HG03469 (cell line): Measurements from ENCODE around the gene PRRG3.
"Not testable (repeated sequence)": the region's sequence is repeated elsewhere in the genome, so short reads cannot be mapped to it uniquely, and the experiment has no call there.

Source experiments
- ATAC-seq: cut with Tn5 transposase; IDR thresholded peaks from one replicate; pipeline ENCODE4 v1.9.1; 2021; ENCODE audit warnings: mild to moderate bottlenecking, moderate library complexity, moderate number of reproducible peaks; ENCODE audit not compliant: unreplicated experiment

PRRG3 gene

GRCh38 chrX:151694661-151695582, at the start of gene PRRG3:
Gene PRRG3, plus strand, starts transcription at chrX:151695458. Its CDS starts 3,357 bp downstream, at chrX:151698815.
- no peak for ATAC-seq

- ATAC-seq, result no peak
Observed at GRCh38 chrX:151675121-151675746, 20.0 kb upstream of the PRRG3 start.

DNA sequence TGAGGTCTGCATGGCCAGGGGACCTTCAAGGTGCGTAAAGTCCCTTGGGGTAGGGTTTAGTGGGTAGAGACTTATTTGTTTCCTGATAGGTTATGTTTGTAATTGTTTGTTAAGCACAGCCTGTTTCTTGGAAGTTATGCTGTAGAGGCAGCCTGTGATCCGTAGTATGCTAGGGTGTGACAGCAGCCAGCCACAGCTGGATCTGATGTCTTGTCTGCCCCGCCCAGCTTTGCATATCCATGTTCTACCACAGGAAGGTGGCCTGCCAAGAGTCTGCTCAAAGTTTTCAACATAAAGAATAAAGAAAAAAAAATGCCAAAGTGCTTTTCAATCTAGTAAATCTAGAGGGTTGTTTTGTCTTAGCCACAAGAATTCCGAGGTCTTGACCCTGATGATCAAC, 19.1 kb upstream of the PRRG3 start:
- no peak for ATAC-seq

DNA sequence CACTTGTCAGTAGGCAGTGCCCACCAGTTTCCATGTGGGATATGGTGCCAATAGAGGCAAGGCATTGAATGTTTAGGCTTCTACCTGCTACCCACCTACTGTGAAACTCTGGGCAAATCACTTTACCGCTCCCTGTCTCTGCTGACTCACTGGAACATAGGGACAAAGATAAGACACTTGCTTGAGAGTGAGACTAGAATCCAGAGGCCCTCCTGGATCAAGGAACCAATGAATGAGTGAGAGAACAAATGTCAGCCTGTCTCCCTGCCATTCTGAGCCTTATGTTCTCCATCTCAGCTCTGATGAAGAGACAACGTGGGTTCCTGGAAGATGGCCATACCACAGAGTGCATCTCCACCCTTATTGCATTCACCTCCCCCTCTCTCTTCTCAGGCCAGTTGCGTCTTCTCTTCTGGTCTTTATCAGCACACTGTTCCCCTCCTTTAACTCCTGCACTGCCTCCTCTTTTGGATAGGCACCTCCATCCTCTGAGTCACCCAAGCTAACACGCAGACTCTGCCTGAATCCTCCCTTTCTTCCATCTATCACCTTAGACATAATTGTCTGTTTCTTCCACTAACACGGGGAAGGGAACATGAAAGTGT, 15.4 kb upstream of the PRRG3 start:
- ATAC-seq, result no peak

GRCh38 chrX:151680805-151681204, 14.5 kb upstream of the PRRG3 start:
- no peak for ATAC-seq

DNA sequence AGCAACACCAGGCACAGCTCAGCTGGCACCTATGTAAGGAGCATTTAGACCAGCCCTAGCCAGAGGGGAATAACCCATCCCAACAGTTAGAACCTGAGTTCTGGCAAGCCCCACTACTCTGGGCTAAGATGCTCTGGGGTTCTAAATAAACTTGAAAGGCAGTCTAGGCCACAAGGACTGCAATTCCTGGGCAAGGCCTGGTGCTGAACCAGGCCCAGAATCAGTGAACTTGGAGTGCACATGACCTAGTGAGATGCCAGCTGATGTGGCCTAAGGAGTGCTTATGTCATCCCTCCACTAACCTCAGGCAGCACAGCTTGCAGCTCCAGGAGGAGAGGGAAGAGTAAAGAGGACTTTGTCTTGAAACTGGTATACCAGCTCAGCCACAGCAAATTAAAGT, 7.6 kb upstream of the PRRG3 start:
- ATAC-seq, result no peak

- ATAC-seq, result no peak
Observed at GRCh38 chrX:151688695-151689094, 6.6 kb upstream of the PRRG3 start.

DNA sequence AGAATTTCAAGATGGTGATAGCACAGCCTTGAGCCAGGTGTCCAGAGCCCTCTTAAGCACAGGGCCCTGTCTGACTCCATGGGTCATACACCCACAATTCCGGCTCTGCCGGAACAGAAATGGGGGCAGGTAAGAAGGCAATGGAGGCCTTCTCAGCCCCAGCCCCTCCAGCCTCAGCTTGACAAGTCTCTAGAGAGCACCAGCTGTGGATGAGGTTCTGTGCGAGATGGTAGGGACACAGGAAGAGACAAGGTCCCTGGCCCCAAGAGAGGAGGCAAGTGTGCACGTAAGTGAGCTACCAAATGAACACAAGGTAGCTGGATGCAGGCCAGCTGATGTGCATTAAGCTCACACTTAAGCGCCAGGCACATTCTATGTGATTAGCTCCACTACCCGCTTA, 2.4 kb upstream of the PRRG3 start:
- no peak for ATAC-seq

GRCh38 chrX:151694121-151694520, 1.1 kb upstream of the PRRG3 start:
- ATAC-seq, result no peak

GRCh38 chrX:151695583-151696340, 504 bp downstream of the PRRG3 start:
- no peak for ATAC-seq

GRCh38 chrX:151697082-151697481, 1.8 kb downstream of the PRRG3 start:
- ATAC-seq, result not testable (repeated sequence)

DNA sequence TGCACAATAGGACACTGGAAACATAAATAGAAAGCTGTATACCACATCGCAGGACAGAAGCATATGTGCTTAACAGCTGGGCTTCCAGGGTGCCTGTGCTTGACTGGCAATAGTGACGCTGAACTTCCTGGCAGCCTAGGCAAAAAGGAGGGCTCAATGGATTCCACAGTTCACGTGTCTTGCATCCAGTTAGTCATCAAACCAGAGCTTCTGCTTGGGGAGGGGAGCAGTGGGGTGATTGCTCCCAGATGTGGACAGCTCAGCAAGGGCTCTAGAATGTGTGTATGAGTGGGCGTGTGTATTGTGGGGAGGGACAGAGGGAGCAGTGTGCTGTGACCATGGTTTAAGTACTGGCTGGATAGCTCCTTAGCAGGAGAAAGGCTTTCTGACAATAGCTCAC, 2.3 kb downstream of the PRRG3 start:
- ATAC-seq, result no peak

- ATAC-seq, result no peak
Observed at GRCh38 chrX:151698485-151698884, 3.2 kb downstream of the PRRG3 start.

- no peak for ATAC-seq
Observed at GRCh38 chrX:151699746-151700145, 4.5 kb downstream of the PRRG3 start.

- no peak for ATAC-seq
Observed at GRCh38 chrX:151700581-151700980, 5.3 kb downstream of the PRRG3 start.

- ATAC-seq, result no peak
Observed at GRCh38 chrX:151701071-151701470, 5.8 kb downstream of the PRRG3 start.

- no peak for ATAC-seq
Observed at GRCh38 chrX:151701531-151701930, 6.3 kb downstream of the PRRG3 start.

GRCh38 chrX:151702026-151702714, 6.9 kb downstream of the PRRG3 start:
- no peak for ATAC-seq

GRCh38 chrX:151702741-151703340, 7.6 kb downstream of the PRRG3 start:
- ATAC-seq, result no peak

DNA sequence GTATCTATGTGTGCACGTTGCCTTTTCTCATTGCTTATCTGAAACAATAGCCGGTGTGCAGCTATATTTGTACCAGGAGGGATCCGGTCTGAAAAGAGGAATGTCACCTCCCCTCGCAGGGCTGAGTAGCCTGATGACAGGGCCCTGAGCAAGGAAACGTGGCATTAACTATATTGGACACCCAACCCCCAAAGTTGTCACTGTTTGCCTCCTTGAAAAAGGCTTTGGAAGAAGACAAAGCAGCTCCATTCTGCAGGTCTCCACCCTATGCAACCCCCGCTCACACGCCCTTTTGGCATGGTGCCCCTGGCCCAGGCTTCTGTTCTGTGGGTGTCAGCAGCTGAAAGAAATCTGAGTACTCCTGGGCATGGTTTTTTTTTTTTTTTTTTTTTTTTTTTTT, 8.2 kb downstream of the PRRG3 start:
- no peak for ATAC-seq
